LNCaP clone FGC (cell line): ENCODE results near the gene COL7A1.

Source experiments
- DNase-seq: peaks from one replicate; pipeline ENCODE4 v3.0.0-alpha.2; 2011; ENCODE audit warnings: low read depth
- H3K4me3 ChIP-seq: 2 replicates; pipeline ENCODE4 v1.5.1; 2011; ENCODE audit warnings: mild to moderate bottlenecking, low read depth, low read length, control low read depth
- TF ChIP-seq, protein P1 (sequence below): IDR thresholded peaks from 2 replicates; pipeline ENCODE4 v1.5.1; 2012; ENCODE audit warnings: mild to moderate bottlenecking; ENCODE audit not compliant: control insufficient read depth, insufficient read depth; ENCODE audit errors: extremely low read depth

Gene COL7A1

DNA sequence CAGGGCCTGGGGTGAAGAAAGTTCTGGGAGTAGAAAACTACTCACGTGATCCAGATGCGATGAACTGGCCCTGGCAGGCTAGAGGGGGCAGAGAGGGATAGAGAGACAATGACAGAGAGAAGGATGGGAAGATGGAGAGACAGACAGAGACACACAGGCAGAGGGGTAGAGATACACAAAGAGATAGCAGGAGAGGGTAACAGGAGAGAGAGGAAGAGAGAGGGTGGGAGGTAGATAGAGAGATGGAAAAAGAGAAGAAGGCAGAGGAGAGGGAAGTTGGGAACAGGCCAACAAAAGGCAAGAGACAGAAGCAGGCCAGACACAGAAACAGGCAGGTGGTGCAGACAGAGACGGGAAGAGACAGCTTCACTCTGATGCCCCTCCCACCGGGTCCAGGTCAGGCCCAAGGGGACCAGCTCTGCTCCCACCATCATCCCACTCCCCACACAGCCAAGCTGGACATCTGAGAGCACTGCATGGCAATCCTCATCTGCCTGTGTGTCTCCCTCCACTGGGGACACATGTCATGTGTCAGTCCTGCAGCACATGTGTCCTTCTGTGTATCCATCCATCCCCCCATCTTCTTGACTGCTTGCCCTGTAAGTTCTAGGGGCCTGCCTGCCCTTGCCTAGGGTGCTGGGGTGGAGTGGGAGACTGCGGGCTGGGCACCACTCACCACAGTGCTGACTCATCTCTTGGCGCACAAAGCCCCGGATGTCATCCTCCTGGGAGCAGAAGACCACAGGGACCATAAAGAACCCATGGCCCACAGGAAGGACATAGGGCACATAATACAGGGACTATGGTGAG, 29.3 kb downstream of the COL7A1 start:
- H3K4me3 ChIP-seq, result no peak overlapping the region
- DNase-seq, result no peak
- TF ChIP-seq, protein P1, sequence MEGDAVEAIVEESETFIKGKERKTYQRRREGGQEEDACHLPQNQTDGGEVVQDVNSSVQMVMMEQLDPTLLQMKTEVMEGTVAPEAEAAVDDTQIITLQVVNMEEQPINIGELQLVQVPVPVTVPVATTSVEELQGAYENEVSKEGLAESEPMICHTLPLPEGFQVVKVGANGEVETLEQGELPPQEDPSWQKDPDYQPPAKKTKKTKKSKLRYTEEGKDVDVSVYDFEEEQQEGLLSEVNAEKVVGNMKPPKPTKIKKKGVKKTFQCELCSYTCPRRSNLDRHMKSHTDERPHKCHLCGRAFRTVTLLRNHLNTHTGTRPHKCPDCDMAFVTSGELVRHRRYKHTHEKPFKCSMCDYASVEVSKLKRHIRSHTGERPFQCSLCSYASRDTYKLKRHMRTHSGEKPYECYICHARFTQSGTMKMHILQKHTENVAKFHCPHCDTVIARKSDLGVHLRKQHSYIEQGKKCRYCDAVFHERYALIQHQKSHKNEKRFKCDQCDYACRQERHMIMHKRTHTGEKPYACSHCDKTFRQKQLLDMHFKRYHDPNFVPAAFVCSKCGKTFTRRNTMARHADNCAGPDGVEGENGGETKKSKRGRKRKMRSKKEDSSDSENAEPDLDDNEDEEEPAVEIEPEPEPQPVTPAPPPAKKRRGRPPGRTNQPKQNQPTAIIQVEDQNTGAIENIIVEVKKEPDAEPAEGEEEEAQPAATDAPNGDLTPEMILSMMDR, result no peak

DNA sequence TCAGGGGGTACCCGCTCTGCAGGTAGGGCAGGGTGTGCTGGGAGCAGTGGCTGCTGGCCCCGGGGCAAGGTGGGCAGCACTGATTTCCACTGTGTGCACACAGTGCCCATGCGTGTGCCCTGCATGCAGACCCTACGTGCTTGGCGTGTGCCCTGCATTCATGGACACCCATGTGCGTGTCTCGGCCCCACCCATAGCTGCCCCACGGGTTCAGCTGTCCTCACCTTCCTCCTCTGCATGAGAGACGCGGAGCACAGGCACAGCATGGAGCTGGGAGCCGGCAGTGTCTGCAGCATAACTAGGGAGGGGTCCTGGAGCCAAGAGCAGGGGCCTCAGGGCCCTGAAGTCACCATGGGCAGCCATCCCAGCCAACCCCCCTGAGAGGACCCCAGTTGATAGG, 29.9 kb downstream of the COL7A1 start:
- TF ChIP-seq, protein P1, result no peak
- H3K4me3 ChIP-seq, result no peak overlapping the region
- DNase-seq, result no peak

DNA sequence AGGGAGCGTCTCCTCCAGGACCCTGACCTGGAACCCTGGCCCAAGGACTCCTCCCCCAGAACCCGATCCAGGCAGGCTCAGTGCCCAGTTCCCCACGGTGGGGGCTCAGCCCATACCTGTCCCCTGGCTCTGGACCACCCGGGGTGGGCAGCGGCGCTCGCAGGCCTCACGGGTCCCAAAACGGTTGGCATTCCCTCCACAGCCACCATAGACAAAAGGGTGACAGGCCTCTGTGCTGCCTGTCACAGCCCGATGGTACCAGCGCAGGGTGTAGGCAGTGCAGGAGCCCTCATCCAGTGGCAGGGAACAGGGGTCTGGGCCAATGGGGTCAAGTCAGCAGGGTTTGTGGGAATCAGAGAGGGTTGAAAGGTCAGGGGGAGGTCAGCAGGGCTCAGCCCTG, 30.5 kb downstream of the COL7A1 start:
- no peak for DNase-seq
- TF ChIP-seq, protein P1, result no peak
- H3K4me3 ChIP-seq, result no peak overlapping the region

DNA sequence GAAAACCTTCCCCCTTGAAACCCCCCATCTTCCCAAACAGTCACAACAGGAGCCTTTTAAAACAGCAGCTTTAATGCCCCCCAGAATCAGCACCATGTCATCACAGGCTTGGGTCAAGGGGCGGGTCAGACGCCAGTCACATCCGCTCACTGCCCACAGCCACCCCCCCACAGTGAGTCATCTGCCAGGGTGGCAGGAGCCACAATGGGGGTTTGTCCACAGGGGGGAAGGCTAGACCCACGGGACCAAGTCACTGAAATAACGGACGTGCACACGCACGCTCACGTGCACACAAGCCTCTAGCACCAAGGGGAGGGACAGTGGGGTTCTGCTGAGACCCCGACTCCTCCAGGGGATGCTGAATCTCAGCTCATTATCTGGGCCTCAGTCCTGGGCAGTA, 31.1 kb downstream of the COL7A1 start:
- DNase-seq, result no peak
- TF ChIP-seq, protein P1, result no peak

DNA sequence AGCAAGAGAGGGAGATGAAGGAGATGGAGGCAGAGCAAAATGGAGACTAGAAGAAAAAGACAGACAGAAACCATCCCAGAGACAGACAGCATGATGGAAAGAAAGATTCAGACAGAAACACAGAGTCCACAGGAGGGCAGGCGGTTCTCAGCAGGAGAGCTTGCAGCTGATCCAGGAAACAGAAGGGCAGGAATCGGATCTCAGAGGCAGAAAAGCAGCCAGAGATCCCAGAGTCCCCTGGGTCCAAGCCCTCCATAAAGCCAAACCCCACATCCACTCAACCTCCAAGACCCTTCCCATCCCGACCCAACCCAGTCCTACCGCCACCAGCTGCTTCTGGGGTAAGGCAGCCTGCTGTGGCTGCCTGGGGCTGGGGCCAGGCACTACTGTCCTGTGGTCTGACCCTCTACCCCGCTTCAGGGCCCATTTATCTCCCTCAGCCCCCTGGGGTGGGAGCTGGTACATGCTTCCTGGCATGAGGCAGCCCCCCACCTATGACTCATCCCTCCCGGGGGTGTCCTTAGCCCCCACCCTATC, 31.7 kb downstream of the COL7A1 start, which contains the start of gene UCN2:
Gene UCN2, minus strand, starts transcription at position 400 of the 537 bp plus-strand sequence. CDS start 657 bp downstream, outside the sequence.
- no peak within 1 kb of the TSS for H3K4me3 ChIP-seq
- TF ChIP-seq, protein P1, result no peak
- DNase-seq, result no peak

More for the DNA sequence above, 31.1 kb downstream of the COL7A1 start:
- H3K4me3 ChIP-seq, result no peak overlapping the region

DNA sequence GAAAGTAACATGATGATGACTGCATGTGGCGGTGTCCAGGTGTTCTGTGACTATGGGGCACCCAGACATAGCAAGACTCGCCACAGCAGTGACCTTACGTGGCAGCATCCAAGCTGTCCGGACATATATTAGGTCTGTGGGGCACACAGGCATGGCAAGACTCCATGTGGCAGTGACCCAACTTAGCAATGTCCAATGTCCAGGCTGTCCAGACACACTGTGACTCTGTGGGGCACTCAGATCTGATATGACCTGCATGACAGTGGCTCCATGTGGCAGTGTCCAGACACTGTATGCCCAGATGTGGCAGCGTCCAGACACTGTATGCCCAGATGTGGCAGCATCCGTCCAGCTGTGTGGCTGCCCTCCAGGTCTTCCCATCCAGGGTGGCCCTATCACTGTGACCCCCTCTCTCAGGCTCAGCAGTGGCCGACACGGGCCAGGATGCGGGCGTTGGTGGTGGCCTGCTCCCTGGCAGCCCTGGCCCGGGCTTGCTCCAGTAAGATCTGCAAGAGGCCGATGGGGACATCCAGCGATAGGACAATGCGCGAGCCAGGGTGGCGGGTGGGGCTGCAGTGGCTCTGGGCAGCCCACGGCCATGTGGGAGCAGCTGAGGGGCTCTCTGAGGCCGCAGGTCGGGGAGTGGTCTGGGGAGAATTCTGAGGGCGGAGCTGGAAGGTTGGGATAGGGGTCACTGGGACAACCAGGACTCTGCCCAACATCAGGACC, 32.6 kb downstream of the COL7A1 start:
- TF ChIP-seq, protein P1, result no peak
- H3K4me3 ChIP-seq, result no peak overlapping the region
- DNase-seq, result no peak
